Activated CD4-positive, CD25-positive, alpha-beta regulatory T cell treated with anti-CD3 and anti-CD28 coated beads, Interleukin-2, amount 50 U/mL, for 16 hours (primary cell): ENCODE data around the gene CPNE5.

Experiments used
- DNase-seq: peaks from one replicate; pipeline ENCODE4 v3.0.0-alpha.2; 2020; ENCODE audit warnings: low read depth, low spot score

Gene CPNE5

GRCh38 chr6:36793913-36794712 lies 45.1 kb downstream of the CPNE5 start:
- DNase-seq = no peak

DNA sequence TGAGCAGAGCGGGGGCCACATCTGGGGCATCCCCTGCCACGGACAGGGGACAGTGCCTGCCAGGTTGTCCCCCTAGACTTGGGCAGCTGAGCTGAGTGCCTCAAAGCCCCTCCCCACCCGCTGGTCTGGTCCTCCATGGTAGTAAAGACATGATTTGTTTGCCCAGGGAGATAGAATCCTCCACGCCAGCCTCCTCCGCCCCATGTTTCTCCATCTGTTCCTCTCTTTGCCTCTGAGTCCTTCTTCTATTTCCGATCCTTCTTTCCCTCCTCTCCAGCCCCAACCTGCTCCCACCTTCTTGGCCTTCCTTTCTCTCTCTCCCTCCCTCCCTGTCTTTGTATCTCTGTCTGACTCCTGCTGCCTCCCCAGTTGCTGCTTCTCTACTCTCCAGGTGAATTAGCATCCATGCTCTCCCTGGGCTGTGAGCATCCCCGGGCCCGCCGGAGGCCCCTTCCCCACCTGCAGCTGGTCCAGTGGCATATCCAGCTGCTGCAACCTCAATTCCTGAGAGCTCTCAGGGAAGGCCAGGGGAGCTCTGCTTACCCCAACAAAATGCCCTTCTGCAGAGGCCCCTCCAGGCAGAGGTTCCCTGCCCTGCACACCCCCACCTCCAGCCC lies 45.8 kb downstream of the CPNE5 start:
- no peak for DNase-seq

DNA sequence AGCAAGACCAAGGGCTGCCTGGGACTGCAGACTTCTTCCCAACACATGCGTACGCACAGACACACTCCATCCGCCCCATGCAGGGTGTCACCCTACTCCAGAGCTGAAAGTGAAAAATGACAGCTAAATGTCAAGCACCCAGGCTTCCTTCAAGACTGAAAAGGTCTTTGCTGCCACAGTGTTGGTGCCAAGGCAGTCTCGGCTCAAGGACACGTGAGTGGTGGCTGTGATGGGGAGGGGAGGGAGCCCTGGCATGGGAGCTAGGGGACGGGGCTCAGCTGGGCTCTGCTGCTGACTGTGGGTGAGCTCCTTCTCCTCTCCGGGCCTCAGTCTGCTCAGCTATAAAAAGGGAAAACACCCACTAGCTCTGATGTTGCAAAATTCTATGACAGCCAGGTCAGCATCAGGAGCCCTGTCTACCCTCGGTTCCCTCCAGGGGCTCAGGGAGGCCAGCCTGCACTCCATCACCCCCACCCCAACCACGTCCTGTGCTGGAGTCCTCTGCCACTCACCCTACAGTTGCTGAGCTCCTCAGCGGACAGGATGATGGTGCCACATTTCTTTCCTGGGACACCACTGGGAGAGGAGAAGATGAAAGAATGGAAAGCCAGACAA lies 47.6 kb downstream of the CPNE5 start:
- no peak for DNase-seq

DNA sequence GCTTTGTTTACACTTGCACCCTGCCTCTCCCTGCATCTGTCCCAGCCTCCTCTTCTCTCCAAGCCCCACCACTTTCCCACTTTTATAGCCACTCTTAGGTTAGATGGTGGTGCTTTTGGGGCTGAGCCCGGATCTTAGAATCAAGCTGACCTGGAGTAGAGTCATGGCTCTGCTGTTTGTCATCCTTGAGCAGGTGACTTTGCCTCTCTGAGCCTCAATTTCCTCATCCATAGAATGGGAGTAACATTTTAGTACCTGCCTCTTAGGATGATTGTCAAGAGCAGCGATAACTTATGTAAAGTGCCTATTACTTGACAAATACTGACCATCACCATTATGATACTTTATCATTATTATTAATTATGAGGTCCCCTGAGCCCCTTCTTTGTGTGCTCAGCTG lies 48.2 kb downstream of the CPNE5 start:
- DNase-seq = no peak

DNA sequence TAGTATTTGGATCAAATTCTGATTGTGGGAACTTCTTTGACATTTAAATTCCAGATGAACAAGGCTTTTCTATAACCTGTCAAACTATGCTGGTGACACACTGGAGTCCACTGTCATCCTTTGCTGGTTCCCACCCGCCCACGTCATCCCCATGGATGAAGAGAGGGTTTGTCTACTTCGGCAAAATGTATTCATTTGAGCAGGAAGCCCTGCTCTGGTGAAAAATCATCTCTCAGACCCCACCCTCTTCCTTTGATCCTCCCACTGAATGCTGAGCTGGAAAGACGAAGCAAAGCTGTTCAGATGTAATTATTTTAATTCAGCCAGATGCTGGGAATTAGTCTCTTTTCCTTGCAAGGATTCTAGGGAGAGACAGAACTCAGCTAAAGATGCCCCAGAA lies 50.5 kb downstream of the CPNE5 start:
- no peak for DNase-seq

GRCh38 chr6:36788186-36788585 lies 51.1 kb downstream of the CPNE5 start:
- no peak for DNase-seq

DNA sequence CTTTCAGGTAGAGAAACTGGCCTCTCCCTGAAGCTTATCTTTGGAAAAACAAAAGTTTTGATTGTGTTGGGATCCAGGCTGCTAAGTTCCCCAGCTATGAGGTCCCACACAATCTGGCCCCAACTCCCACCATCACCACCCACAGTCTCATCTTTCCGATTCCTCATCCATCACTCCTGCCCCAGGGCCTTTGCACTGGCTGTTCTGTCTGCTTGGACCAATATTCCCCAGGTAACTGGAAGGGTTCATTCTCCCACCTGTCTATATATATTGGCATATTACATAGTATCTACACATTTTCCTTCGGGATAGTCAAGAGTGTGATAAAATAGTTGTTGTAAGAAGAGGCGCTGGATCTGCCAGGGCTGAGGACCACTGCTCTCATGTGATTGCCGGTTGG lies 52.0 kb downstream of the CPNE5 start:
- DNase-seq = no peak

DNA sequence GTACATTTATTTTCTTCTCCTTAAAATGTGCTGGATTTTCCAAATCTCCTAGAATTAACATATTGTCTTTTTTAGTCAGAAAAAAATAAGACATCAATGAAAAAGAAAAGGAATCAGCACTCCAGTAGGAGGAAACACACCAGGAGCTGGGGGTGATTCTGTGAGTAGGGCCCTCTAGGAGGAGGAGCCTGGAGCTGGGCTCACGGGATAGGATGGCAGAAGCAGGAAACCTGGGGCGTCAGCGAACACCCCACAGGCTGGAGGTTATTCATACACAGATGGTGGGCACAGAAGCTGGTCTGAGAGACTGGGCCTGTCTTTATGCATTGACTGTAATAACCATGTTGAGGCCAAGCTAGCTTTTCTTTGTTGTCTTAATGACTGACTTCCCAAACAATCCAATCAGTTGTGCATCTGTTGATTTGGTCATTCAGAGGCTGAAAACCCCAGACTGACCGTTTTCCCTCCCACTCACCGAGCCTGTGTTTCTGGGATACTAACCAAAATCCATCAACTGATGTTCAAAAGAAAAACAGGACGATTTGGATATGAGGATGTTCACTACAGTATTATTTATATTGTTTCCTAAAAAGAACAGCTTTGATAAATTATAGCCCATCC lies 53.1 kb downstream of the CPNE5 start:
- no peak for DNase-seq

GRCh38 chr6:36784376-36784636 lies 54.9 kb downstream of the CPNE5 start:
- no peak for DNase-seq

DNA sequence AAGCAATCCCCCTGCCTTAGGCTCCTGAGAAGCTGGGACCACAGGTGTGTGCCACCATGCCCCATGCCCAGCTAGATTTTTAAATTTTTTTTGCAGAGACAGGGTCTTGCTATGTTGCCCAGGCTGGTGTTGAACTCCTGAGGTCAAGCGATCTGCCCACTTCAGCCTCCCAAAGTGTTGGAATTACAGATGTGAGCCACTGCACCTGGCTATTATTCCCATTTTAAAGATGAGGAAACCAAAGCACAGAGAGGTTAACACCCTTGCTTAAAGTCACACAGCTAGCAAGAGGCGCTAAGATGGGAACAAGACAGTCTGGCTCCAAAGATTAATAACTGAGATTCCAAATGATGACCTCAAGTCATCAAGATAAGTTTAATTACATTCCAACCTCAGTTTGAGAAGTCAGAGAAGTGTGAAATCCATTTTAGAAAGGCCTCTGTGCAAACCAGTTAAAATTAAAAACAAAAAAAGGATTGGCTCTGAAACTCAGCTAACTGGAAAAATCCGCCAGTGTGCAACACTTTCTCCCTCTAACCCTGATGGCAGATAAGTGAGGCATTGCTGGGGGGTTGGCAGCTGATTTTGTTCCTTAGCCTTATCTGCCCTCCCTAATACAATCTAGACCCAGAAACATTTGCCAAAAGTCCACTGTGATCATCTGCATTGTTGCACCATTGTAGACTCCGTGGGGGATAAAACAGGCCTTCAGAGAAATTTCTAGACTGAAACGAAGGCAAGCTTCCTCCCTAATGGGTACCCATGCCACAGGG lies 55.5 kb downstream of the CPNE5 start:
- DNase-seq = no peak

GRCh38 chr6:36781669-36782068 lies 57.6 kb downstream of the CPNE5 start:
- DNase-seq = no peak

DNA sequence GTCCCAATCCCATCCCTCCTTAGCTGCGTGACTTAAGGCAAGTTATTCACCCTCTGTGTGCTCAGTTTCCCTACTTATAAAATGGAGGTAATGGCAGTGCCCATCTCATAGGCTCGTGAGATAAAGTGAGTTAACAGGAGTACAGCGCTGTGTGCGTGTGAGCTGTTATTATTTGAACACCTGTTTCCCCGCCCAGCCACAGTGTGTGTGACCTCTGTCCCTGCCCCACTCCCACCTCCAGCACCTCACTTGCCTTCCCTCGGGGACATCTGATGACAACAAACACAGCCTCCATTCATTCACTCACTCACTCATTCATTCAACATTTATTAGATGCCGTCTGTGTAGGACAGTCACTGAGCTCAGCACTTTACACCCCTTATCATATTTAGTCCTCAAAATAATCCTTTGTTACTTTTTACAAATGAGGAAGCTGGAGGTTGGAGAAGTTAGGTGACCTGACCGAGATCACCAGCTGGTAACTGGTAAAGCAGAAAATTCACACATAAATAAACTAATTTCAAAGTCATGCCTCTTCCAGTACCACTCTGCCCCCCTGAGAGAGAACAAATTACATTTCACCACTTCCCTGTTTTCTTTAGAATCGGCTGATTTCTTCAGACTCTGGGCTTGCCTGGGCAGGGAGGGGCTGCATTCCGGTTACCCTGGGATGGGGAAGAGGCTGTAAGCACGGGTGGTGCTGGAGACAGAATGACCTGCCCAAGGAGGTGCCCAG lies 58.6 kb downstream of the CPNE5 start:
- no peak for DNase-seq

DNA sequence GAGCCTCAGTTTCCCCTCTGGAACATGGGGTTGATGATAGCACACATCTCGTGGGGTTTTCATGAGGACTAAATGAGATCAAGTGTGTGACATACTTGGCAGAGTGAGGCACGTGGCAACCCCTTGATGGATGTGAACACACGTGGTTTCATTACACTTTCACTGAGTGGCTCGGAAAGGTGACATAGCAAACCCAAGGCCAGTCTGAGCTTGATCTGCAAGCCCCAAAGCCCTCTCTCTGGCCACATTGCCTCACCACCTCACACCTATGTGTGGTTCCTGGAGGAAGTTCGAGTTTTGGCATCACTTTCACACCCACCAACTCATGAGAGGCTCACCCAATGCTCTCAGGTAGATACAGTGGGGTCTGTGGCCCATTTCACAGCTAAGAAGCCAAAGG lies 60.0 kb downstream of the CPNE5 start:
- DNase-seq = no peak

DNA sequence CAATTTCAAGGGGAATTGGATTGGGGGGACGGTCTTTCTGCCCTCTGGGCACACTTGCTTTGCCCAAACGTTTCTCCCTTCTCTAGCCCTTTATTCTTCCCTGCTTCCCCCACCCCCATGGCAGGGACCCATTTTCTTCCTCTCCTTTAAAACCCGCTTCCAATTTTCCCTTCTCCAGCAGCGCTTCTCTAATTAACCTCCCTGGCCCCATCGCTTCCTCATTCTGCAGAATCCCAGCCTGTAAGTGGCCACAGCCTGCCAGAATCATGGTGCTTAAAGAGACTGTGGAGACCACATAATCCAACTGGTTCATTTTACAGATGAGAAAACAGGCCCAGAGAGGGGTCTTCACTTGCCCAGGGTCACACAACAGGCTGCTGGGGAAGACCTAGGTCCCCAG lies 61.4 kb downstream of the CPNE5 start:
- DNase-seq = no peak

GRCh38 chr6:36776167-36776566 lies 63.1 kb downstream of the CPNE5 start:
- no peak for DNase-seq

DNA sequence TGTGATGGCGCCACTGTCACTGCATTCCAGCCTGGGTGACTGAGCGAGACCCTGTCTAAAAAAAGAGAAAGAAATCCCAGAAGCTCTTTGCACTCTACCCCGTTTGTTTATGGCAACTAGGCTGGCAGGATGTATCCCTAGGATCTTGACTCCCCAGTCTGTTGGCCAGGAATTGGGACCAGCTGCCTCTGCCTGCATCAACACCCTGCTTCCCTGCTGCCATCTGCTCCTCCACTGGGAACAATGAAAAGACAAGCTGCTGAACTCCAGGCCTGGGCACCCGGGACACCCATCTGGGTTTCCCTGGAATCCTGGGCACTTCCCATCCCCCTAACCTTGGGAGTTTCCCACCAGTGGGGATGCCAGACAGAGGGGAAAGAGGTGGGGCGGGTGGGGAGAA lies 64.9 kb downstream of the CPNE5 start:
- DNase-seq = no peak

GRCh38 chr6:36772397-36772796 lies 66.8 kb downstream of the CPNE5 start:
- no peak for DNase-seq

DNA sequence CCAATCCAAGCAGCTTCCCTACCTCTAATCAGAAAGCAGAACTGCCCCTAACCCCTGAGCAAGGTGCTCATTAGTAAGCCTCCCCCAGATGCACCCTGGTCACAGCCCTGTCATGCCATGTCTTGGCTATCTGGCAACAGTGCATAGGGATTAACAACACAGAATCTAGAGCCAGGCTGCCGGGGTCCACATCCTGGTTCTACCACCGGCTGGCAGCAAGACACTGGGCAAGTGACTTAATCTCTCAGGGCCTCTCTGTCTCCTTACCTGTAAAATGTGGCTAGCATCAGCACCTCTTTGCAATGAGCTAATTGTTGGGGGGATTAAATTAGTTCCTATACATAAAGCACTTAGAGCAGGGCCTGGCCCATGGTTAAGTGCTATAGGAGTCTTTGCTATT lies 68.1 kb downstream of the CPNE5 start:
- DNase-seq = no peak

- DNase-seq = no peak
These were observed 69.4 kb downstream of the CPNE5 start for GRCh38 chr6:36769676-36770499.

GRCh38 chr6:36769183-36769675 lies 70.0 kb downstream of the CPNE5 start:
- no peak for DNase-seq
